Osteocyte (in vitro differentiated cells): ENCODE data around the gene AMBP. TPM values are rescaled to one million over a fixed set of nuclear protein-coding genes. Genes with fewer than 3 reads are reported as not detected.
A peak's percentile ranks its signal among the peaks of the same experiment; 100 is the strongest.

Experiments used
- DNase-seq: peaks from one replicate; pipeline ENCODE4 v3.0.0; 2021; ENCODE audit warnings: mixed read lengths; ENCODE audit not compliant: unreplicated experiment; ENCODE audit errors: extremely low spot score
- H3K27ac Mint-ChIP-seq: one replicate; pipeline ENCODE4 v1.8.0; 2021; ENCODE audit warnings: mild to moderate bottlenecking, mixed read lengths; ENCODE audit not compliant: unreplicated experiment
- H3K27me3 Mint-ChIP-seq: one replicate; pipeline ENCODE4 v1.8.0; 2021; ENCODE audit warnings: mixed read lengths; ENCODE audit not compliant: unreplicated experiment
- H3K36me3 Mint-ChIP-seq: one replicate; pipeline ENCODE4 v1.8.0; 2021; ENCODE audit warnings: mixed read lengths; ENCODE audit not compliant: unreplicated experiment
- H3K4me1 Mint-ChIP-seq: one replicate; pipeline ENCODE4 v1.8.0; 2021; ENCODE audit warnings: mixed read lengths; ENCODE audit not compliant: unreplicated experiment
- H3K4me3 Mint-ChIP-seq: one replicate; pipeline ENCODE4 v1.8.0; 2021; ENCODE audit warnings: mild to moderate bottlenecking, moderate library complexity, mixed read lengths; ENCODE audit not compliant: unreplicated experiment
- H3K9me3 Mint-ChIP-seq: one replicate; pipeline ENCODE4 v1.8.0; 2021; ENCODE audit warnings: mixed read lengths; ENCODE audit not compliant: unreplicated experiment
- total RNA-seq: library from RNA; stranded (reverse); gene quantifications from 2 replicates; pipeline ENCODE4 v1.2.1, GENCODE V29; 2021
- TF ChIP-seq, protein P1 (sequence below): fragments of 200-600 bp; sonication (generic); IDR thresholded peaks from 2 replicates; pipeline ENCODE4 v1.5.0; 2021; ENCODE audit warnings: antibody characterized with exemption, mild to moderate bottlenecking, moderate library complexity

Gene AMBP
- total RNA-seq, 1 donor from 2014 or later: not detected

DNA sequence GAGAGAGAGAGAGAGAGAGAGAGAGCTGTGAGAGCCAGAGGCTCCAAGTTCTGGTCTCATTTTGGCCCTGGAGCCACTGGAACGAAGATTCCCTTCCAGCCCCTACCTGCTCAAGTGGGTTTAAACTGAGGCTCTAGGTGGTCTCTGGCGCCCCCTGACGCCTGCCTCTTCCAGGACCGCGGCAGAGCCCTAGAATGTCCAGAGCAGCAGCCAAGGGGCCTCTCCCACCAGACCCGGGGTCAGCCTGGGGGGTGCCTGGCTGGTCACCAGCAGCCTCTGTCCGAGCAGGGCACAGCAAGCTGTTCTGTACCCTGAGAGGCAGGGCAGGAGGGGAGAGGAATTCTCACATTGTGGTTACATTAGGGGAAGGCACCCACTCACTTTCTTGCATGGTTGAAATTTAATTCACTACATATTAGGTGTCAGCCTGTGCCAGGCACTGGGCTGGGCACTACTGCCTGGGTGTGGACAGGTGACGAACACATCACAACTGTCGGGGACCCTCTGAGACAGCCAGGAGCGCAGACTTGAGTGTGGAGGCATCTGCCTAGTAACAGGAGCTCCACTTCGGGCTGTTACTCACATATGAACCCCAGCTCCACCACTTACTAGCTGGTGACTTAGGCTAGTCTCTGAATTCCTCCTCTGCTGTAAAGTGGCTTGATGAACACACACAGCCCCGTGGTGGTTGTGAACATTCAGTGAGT, 44.5 kb downstream of the AMBP start:
- Mint-ChIP-seq H3K27ac (no peak overlapping the region), H3K27me3 (no peaks in the 10 kb centered on the region)

DNA sequence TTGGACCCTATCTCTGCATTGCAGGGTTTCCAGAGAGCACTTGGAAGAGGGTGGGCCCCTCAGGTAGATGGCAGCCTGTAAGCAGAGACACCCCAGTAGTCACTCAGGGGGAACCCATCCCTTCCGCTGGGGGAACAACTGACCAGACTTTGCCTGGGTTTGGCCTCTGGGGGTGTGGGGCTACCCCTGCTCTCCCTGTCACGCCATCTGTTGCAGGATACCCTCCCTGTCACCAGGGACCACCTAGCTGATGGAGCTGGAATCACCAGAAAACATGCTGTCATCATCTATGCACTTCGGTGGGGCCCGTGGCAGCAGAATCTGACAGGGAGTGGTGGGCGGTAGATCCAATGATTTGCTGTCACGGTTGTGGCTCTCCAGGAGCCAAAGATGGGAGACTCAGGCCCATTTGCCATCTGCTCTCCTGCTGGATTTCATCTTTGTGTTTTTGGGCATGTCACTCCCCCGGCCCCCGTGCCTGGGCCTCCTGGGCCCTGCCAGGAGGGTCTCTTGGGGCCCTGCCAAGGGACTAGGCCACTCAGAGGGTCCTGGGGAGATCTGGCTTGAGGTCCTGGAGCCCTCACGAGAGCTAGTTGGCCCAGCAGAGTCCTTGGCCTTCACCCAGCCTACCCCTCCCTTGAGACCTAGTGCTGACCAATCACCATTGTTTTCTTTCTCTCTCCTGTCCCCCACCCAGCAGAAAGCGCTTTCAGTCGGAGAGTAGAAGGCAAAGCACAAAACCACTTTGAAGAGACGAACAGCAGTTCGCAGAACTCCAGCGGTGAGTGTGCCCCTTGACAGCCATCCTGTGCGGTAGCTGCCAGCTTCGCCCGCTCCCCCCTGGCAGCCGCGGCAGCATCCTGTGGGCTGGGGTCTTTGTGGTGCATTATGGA, 45.9 kb downstream of the AMBP start:
- Mint-ChIP-seq H3K4me1 (peaks cover 9% of the 10 kb centered on the region), H3K27ac (no peak overlapping the region), H3K27me3 (no peaks in the 10 kb centered on the region), H3K4me3 (no peak overlapping the region), H3K36me3 (peaks cover 48% of the 10 kb centered on the region), H3K9me3 (no peaks in the 10 kb centered on the region)
- TF ChIP-seq, protein P1, sequence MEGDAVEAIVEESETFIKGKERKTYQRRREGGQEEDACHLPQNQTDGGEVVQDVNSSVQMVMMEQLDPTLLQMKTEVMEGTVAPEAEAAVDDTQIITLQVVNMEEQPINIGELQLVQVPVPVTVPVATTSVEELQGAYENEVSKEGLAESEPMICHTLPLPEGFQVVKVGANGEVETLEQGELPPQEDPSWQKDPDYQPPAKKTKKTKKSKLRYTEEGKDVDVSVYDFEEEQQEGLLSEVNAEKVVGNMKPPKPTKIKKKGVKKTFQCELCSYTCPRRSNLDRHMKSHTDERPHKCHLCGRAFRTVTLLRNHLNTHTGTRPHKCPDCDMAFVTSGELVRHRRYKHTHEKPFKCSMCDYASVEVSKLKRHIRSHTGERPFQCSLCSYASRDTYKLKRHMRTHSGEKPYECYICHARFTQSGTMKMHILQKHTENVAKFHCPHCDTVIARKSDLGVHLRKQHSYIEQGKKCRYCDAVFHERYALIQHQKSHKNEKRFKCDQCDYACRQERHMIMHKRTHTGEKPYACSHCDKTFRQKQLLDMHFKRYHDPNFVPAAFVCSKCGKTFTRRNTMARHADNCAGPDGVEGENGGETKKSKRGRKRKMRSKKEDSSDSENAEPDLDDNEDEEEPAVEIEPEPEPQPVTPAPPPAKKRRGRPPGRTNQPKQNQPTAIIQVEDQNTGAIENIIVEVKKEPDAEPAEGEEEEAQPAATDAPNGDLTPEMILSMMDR: no peak
- peak; percentile 76 for DNase-seq

More for the DNA sequence above, 44.5 kb downstream of the AMBP start:
- peak; percentile 84 for DNase-seq
- peaks cover 9% of the 10 kb centered on the region for H3K4me1 Mint-ChIP-seq
- H3K9me3 Mint-ChIP-seq: no peaks in the 10 kb centered on the region
- peaks cover 50% of the 10 kb centered on the region for H3K36me3 Mint-ChIP-seq
- H3K4me3 Mint-ChIP-seq: no peak overlapping the region
- TF ChIP-seq, protein P1: peak; percentile 61

DNA sequence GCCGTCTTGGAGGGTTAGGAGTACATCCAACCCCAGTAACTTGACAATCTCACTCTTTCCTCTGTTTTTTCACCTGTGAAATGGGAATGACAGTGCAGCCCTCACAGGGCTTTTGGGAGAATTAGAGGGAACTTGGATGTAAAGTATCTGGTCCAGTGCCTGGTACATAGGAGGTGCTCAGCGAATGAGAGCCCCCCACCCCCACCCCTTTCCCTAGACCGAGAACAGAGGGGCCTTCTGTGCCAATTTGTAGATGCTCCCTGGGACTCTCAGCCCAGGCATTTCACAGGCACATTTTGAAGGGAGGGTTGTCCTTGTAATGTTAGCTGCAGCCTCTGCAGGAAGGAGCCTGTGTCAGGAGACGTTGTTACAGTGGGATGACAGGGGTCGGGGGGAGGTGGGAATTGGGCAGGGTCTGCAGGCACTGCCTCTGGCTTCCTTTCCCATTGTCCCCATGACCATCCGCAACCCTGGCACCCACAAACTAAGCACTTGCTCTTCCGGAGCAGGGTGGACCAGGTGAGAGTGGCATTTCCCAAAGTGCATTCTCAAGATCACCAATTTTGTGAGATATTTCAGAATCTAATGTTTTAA, 47.0 kb downstream of the AMBP start:
- H3K4me3 Mint-ChIP-seq: no peak overlapping the region
- peaks cover 9% of the 10 kb centered on the region for H3K4me1 Mint-ChIP-seq
- H3K9me3 Mint-ChIP-seq: no peaks in the 10 kb centered on the region
- peaks cover 47% of the 10 kb centered on the region for H3K36me3 Mint-ChIP-seq
- DNase-seq: no peak
- no peak overlapping the region for H3K27ac Mint-ChIP-seq
- TF ChIP-seq, protein P1: no peak
- no peaks in the 10 kb centered on the region for H3K27me3 Mint-ChIP-seq

DNA sequence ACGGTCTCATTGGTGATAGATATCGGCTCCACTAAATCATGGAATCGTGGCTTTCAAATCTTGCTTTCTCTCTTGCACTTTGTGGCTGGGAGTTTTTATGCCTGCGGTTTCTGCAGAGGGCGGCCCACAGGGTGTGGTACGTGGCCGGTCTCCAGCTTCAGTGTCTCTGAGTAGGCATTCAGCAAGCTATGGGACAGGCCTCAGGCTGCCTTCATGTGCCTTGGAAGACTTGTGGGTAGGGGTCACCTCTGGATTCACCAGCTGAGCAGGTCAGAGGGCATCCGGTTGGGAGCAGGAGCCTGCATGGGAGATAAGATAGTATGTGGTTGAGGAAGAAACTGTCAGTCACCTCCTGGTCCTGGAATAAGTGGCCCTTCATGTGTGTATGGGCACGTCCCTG, 47.7 kb downstream of the AMBP start:
- Mint-ChIP-seq H3K36me3 (peaks cover 46% of the 10 kb centered on the region), H3K4me3 (no peak overlapping the region), H3K27me3 (no peaks in the 10 kb centered on the region), H3K9me3 (no peaks in the 10 kb centered on the region), H3K27ac (no peak overlapping the region), H3K4me1 (peaks cover 9% of the 10 kb centered on the region)
- DNase-seq: peak; percentile 72
- TF ChIP-seq, protein P1: no peak
